Kidney (tissue), 14 donors: ENCODE data around the gene TSKU. TPM values are rescaled to one million over a fixed set of nuclear protein-coding genes. Genes with fewer than 3 reads are reported as not detected.

Experiments used
- DNase-seq, 5 donors: peaks; one replicate each; pipeline ENCODE4 v3.0.0-alpha.2; 2013 to 2020
- FAIRE-seq: peaks from 2 replicates; lab custom pipeline; 2012; peaks lifted over from hg19 to GRCh38; lab: Jason Lieb, UNC
- H3K27ac ChIP-seq, 2 donors: one replicate each; pipeline ENCODE4 v1.7.0; 2013; ENCODE audit warnings: low read depth in 2 of 2, low read length in 2 of 2, inconsistent platforms in 1 of 2
- H3K27me3 ChIP-seq: one replicate; pipeline ENCODE4 v1.7.1; 2013; ENCODE audit warnings: low read length, inconsistent platforms; ENCODE audit not compliant: control insufficient read depth, insufficient read depth
- H3K36me3 ChIP-seq, 3 donors: one replicate each; pipeline versions ENCODE4 v1.7.0 to v1.7.1; 2013; ENCODE audit warnings: low read length in 3 of 3, control low read depth in 1 of 3, inconsistent platforms in 1 of 3; ENCODE audit not compliant: insufficient read depth in 3 of 3, control insufficient read depth in 2 of 3
- H3K4me1 ChIP-seq, 3 donors: one replicate each; pipeline versions ENCODE4 v1.7.0 to v1.7.1; 2013; ENCODE audit warnings: low read length in 3 of 3, inconsistent platforms in 1 of 3, low read depth in 1 of 3; ENCODE audit not compliant: control insufficient read depth in 2 of 3, insufficient read depth in 2 of 3
- H3K4me3 ChIP-seq, 3 donors: one replicate each; pipeline versions ENCODE4 v1.7.0 to v1.8.1; 2013; ENCODE audit warnings: low read length in 3 of 3, control low read depth in 1 of 3, inconsistent platforms in 1 of 3
- H3K9ac ChIP-seq, 3 donors: one replicate each; pipeline versions ENCODE4 v1.7.0 to v1.7.1; 2013; ENCODE audit warnings: low read length in 3 of 3, control low read depth in 1 of 3, inconsistent platforms in 1 of 3
- H3K9me3 ChIP-seq, 3 donors: one replicate each; pipeline versions ENCODE4 v1.7.0 to v1.7.1; 2013; ENCODE audit warnings: low read length in 3 of 3, control low read depth in 1 of 3, inconsistent platforms in 1 of 3; ENCODE audit not compliant: control insufficient read depth in 2 of 3, insufficient read depth in 1 of 3
- CTCF ChIP-seq: IDR thresholded peaks from 3 replicates; pipeline ENCODE4 v1.5.1; 2012; ENCODE audit warnings: mild to moderate bottlenecking, moderate library complexity, borderline replicate concordance; ENCODE audit not compliant: insufficient read depth; ENCODE audit errors: extremely low read depth
- intact Hi-C: fragments of 100-400 bp; cut with DNase I; formaldehyde crosslinking; loops from one replicate; pipeline ENCODE4 v1.11.1; 2022
- polyA plus RNA-seq: library from polyadenylated mRNA; stranded (reverse); fragments of 350-450 nt; fragmentation: Illumina TruSeq; extraction: RNeasy Lipid Tissue Mini Kit (QIAGEN cat#74804); gene quantifications from one replicate; pipeline ENCODE4 v1.2.3, GENCODE V29; 2014; ENCODE audit warnings: low read depth, low replicate concordance; ENCODE audit not compliant: insufficient read depth
- total RNA-seq: library from RNA; stranded (reverse); fragmentation: NEBNext Ultra II Directional; extraction: Animal tissue kit (Norgen Biotek cat#: 25700); gene quantifications from one replicate; pipeline ENCODE4 v1.2.1, GENCODE V29; 2021
- donor health status: control.
- donor health status: control.
- donor health status: control.
- donor health status: control.
- donor health status: control.
- donor health status: DM: yes; HTN: yes; CAD: no.
- donor health status: Normal renal cell carcinoma (clear cell type).

Gene TSKU
- total and polyA plus RNA-seq, 2 donors from 2014 or later = 27.3 to 41.0 TPM

GRCh38 chr11:76769645-76770586 lies 13.2 kb upstream of the TSKU start:
- no peak for FAIRE-seq
- DNase-seq = peak in 2 of 5 donors; percentile 47 to 82
- peak overlapping the region in 1 of 3 donors; percentile 74 for H3K9ac ChIP-seq

GRCh38 chr11:76770642-76771445 lies 12.3 kb upstream of the TSKU start:
- Histone ChIP-seq H3K4me1 (peaks cover 15 to 55% (median 52%) of the 10 kb centered on the region in 3 donors), H3K27ac (peak overlapping the region; percentile 82 to 86), H3K4me3 (peak overlapping the region in 1 of 3 donors; percentile 10), H3K9ac (peak overlapping the region in 1 of 3 donors; percentile 74), H3K27me3 (no peaks in the 10 kb centered on the region), H3K36me3 (no peaks in the 10 kb centered on the region), H3K9me3 (no peaks in the 10 kb centered on the region)
- peak in 2 of 5 donors; percentile 58 to 70 for DNase-seq
- TF ChIP-seq CTCF = no peak
- FAIRE-seq = no peak
- intact Hi-C loops = no loop called here

More at GRCh38 chr11:76769645-76770586, 13.2 kb upstream of the TSKU start:
- no peak for TF ChIP-seq CTCF
- peak overlapping the region; percentile 79 to 82 for H3K27ac ChIP-seq
- peak overlapping the region in 1 of 3 donors; percentile 7 for H3K4me3 ChIP-seq
- H3K36me3 ChIP-seq = no peaks in the 10 kb centered on the region
- peaks cover 15 to 58% (median 54%) of the 10 kb centered on the region in 3 donors for H3K4me1 ChIP-seq
- H3K27me3 ChIP-seq = no peaks in the 10 kb centered on the region
- intact Hi-C loops = no loop called here
- no peaks in the 10 kb centered on the region for H3K9me3 ChIP-seq

- peak overlapping the region in 1 of 3 donors; percentile 53 for H3K9ac ChIP-seq
- peak overlapping the region; percentile 82 to 86 for H3K27ac ChIP-seq
- H3K36me3 ChIP-seq = no peaks in the 10 kb centered on the region
- TF ChIP-seq CTCF = no peak
- no peak for DNase-seq
- H3K9me3 ChIP-seq = peaks cover 0 to 4% (median 0%) of the 10 kb centered on the region in 3 donors
- intact Hi-C loops = no loop called here
- peak overlapping the region in 1 of 3 donors; percentile 10 for H3K4me3 ChIP-seq
- no peak for FAIRE-seq
- no peaks in the 10 kb centered on the region for H3K27me3 ChIP-seq
- peaks cover 15 to 49% (median 47%) of the 10 kb centered on the region in 3 donors for H3K4me1 ChIP-seq
These were observed 11.6 kb upstream of the TSKU start for GRCh38 chr11:76771446-76772099.
